SK-N-SH (cell line): ENCODE measurements around the gene HHATL.

Experiments used
- JUND ChIP-seq: IDR thresholded peaks from 2 replicates; pipeline ENCODE4 v1.4.0; 2012
- MXI1 ChIP-seq: IDR thresholded peaks from 2 replicates; pipeline ENCODE4 v1.6.1; 2012; ENCODE audit warnings: mild to moderate bottlenecking, low read depth, low read length, improper control_type of control experiment

DNA sequence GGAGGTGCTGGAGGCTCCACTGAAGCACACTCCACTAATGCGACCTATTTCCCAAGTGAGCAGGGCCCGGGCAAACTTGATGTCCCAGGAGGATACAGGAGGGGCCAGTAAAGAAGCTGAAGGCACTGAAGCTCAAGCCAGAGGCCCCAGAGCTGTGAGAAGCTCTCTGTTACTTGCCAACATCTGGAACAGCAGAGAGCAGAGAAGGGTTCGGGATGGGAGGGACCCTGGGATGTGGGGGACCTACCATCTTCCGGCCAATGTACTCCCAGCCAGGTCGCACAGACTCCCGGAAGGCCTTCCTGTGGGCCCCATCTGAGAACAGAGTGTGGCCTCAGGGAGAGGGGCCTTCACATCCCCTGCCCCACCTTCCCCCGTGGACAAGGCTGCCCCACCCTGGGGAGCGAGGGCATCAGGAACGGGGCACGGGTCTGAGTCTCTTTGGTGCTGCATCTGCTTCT, 3.1 kb downstream of the HHATL start:
- TF ChIP-seq JUND (no peak), MXI1 (no peak)
